ENCODE measurements around the gene DYNLT2B.

The DYNLT2B gene

GRCh38 chr3:196241704-196242103 lies 76.3 kb downstream of the DYNLT2B start:
- peaks cover 57% of the 10 kb centered on the region for H3K36me3 ChIP-seq (ENCODE audit: control insufficient read depth, insufficient read depth, low read length)
- H3K9me3 ChIP-seq (ENCODE audit: control insufficient read depth, insufficient read depth, low read depth, low read length), result no peaks in the 10 kb centered on the region
- H3K4me3 ChIP-seq (ENCODE audit: low read depth, low read length), result no peak overlapping the region
- no peak overlapping the region for H3K9ac ChIP-seq (ENCODE audit: low read length)
- no peaks in the 10 kb centered on the region for H3K4me1 ChIP-seq (ENCODE audit: control insufficient read depth, insufficient read depth, low read length)
- no peak overlapping the region for H3K27ac ChIP-seq (ENCODE audit: low read depth, low read length)
- H3K27me3 ChIP-seq (ENCODE audit: control insufficient read depth, insufficient read depth, low read length), result no peaks in the 10 kb centered on the region

Measured in HUES6 (cell line).